GM19043 (cell line): ENCODE data around the gene TNF.
A peak's percentile ranks its signal among the peaks of the same experiment; 100 is the strongest.
"Not testable (repeated sequence)": the region's sequence is repeated elsewhere in the genome, so short reads cannot be mapped to it uniquely, and the experiment has no call there.

ENCODE experiments used
- ATAC-seq: cut with Tn5 transposase; IDR thresholded peaks from one replicate; pipeline ENCODE4 v1.9.1; 2021; ENCODE audit warnings: low read depth; ENCODE audit not compliant: unreplicated experiment

The TNF gene

DNA sequence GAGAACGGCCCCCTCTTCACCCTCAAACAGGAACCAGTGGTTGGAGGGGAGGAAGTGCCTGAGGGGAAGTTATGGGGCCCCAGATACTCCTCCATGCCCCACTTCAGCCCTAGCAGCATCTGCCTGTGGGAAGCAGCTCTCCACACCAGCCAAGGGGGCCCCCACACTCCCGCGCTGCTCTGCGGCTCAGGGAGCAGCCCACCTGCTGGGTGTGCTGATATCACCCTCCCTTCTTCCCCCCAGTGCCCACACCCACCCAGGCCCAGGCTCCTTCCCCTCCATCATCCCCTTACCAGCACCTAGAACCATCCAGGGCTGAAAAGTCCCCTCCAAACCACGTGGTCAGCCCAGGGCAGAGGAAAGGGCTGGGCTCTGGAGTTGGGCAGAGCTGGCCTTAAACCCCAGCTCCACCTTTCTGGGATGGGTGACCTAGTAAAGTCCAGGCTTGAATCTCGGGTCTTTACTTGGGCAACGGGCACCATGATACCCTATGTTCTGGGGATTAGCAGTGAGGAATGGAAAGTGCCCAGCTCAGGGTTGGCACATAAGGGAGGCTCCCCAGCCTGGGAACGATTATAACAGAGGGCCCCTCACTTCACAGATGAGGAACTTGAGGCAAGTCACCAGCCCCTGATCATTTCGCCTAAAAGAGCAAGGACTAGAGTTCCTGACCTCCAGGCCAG, 11.4 kb downstream of the TNF start:
- no peak for ATAC-seq

DNA sequence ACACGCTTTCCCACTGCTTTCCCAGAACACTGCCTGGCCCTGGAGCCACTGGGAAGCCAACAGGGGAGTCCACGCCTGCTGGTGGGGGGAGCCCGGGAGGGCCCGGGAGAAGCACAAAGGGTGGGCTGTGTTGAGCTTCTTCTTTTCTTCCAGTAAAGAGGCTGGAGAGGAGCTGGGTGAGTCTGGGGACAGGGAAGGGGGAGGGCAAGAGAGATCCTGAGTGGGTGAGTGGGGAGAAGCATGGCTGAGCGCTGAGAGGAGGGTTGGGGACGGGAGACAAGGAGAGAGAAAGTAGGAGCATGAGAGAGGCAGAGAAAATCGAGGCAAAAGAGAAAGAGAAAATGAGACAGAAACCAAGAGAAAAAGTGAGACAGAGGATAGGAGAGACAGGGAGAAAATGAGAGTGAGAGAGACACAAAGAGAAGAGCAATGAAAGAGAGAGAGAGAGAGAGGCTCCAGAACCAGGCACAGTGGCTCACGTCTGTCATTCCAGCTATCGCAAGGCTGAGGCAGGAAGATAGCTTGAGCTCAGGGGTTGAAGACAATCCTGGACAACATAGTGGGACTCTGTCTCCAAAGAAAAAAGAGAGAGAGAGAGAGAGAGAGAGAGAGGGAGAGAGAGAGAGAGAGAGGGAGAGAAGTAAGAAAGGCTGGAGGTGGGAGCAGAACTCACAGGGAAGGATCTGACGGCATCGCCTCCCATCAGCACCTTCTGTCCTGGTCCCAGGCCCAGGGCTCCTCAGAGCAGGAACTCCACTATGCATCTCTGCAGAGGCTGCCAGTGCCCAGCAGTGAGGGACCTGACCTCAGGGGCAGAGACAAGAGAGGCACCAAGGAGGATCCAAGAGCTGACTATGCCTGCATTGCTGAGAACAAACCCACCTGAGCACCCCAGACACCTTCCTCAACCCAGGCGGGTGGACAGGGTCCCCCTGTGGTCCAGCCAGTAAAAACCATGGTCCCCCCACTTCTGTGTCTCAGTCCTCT, 12.7 kb downstream of the TNF start:
- no peak for ATAC-seq

DNA sequence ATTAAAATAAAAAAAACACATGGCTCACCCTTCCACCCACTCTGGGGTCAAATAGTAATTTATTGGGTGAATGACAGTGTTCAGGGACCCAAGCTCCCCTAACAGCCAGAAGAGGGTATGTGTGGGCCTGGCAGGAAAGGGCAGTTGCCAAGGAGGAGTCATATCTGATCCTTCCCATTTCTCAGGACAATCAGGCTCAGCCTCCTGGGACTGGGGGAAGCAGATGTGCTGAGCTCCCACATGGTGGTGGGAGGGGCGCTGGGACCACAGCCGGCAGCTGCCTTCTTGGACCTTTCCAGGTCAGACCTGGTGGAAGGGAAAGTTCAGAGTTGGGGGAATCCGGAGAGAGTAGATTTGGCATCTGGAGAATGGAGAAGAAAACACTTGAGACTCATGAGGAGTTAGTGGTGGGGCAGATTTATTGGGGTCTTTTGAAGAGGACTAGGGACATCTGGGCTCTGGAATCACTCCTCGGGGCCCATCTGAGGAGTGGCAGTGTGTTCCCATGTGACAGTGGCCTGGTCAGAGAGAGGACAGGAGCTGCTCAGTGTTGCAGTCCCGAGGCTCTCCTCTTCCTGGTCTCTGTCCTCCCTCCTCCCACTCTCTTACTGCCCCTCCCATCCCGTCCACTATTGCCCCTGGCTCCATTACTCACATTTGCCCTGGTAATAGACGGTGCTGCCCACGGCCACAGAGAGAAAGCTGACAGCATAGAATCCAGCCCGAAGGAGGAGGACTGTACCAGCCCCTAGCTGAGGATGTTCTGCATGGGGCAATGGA, 13.7 kb downstream of the TNF start:
- ATAC-seq = no peak

DNA sequence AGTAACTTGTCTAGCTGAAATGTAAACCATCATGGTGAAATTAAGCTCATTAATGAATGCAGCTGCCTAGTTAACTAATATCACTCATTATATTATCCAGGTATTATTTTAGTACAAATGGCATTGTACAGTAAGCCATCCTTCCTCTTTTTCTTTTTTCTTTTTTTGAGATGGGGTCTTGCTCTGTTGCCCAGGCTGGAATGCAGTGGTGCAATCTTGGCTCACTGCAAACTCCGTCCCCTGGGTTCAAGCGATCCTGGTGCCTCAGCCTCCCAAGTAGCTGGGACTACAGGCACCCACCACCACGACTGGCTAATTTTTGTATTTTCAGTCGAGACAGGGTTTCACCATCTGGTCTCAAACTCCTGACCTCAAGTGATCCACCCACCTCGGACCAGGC, 15.3 kb downstream of the TNF start:
- not testable (repeated sequence) for ATAC-seq

- ATAC-seq = peak; percentile 28
Measured at GRCh38 chr6:31592396-31592771, 17.0 kb downstream of the TNF start.

DNA sequence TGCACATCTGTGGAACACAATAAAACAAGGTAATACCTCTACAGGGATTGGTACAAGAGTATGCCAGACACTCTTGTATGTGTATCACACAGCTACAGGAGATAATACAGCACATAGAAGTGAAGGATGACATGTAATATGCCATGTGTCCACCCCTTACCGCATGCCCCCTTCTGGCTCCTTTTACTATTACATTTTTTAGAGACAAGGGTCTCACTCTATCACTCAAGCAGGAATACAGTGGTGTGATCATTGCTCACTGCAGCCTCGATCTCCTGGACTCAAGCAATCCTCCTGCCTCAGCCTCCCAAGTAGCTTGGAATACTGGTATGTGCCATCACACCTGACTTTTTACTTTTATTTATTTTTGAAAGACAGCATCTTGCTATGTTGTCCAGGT, 21.6 kb downstream of the TNF start:
- ATAC-seq = no peak

GRCh38 chr6:31607317-31607716, 32.0 kb downstream of the TNF start:
- ATAC-seq = no peak

- no peak for ATAC-seq
Measured at GRCh38 chr6:31609519-31610406, 34.4 kb downstream of the TNF start.

DNA sequence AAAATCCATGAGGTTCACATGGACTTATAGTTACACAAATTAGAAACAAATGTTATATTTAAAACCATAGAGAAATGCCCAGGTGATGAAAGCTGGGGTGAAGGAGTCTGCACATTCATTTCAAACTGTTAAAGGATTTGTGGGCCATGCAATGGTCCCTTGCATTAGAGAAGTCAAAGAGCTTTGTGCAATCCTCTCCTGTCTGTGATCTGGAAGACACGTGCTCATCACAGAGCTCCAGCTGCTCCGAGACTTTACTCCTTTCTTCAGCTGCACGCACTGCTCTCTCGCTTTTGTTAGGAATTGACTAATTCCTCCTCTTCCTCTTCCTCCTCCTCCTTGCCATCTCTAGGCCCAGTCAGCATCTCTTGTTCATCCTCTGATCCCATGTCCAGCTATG, 35.6 kb downstream of the TNF start:
- ATAC-seq = no peak

GRCh38 chr6:31614075-31614619, 38.8 kb downstream of the TNF start:
- ATAC-seq = no peak

DNA sequence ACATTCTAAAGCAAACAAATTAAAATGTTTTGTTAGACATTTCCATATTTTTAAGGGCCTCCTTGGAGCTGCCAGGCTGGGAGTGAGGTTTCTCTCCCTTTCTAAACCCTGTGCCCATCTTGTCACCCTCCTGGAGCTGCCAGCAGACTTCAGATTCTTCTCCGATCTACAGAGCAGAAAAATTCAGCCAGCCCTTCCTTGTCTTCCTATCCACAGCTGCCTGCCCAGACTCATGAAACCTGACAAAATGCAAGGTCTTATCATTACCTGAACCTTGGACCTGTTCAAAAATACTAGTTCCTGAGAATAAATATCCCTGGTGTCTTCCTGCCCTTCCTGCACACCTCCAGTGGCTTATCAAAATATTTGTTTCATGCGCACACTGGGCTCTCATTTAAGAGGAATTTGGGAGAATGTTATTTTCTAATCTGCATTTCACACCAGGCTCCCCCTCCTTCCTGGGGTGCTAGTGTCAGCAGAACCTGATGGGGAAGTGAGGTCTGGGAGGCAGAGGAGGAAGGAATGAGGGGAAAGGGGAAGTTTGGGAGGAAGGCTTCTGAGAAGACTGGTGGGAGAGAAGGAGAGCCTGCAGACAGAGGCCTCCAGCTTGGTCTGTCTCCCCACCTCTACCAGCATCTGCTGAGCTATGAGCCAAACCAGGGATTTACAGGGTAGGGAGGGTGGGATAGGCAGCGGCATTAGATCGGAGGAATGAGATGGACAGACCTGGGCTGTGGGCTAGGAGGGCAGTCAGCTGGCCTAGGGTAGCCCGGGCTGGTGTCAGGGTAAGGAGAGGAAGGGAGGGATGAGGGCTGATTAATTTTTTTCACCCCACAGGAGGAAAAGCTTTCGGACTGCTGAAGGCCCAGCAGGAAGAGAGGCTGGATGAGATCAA, 39.6 kb downstream of the TNF start, which contains the start of gene AIF1:
Gene AIF1, plus strand, starts transcription at position 551 of the 895 bp plus-strand sequence. Its CDS starts 96 bp downstream, at position 647.
- no peak for ATAC-seq

- ATAC-seq = no peak
Measured at GRCh38 chr6:31615748-31616147, 40.4 kb downstream of the TNF start.

DNA sequence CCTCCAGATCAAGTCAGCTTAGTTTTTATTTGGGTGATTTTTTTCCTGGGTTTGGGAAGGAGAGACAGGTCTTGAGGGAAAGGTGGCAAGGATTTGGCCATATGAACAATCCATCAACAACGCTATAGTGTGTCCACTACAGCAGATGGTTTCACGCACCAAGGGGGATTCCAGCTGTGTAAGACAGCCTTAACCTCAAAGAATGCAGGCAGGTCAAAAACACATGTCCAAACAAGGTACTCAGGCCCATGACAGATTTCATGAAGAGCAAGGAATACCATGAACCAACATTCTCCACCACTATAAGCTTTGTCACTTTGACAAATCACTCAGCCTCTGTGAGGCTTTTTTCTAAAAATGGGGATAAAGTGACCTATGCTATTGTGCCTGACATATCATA, 41.6 kb downstream of the TNF start:
- no peak for ATAC-seq

- ATAC-seq = peak; percentile 76
Measured at GRCh38 chr6:31619805-31620585, 44.6 kb downstream of the TNF start.

DNA sequence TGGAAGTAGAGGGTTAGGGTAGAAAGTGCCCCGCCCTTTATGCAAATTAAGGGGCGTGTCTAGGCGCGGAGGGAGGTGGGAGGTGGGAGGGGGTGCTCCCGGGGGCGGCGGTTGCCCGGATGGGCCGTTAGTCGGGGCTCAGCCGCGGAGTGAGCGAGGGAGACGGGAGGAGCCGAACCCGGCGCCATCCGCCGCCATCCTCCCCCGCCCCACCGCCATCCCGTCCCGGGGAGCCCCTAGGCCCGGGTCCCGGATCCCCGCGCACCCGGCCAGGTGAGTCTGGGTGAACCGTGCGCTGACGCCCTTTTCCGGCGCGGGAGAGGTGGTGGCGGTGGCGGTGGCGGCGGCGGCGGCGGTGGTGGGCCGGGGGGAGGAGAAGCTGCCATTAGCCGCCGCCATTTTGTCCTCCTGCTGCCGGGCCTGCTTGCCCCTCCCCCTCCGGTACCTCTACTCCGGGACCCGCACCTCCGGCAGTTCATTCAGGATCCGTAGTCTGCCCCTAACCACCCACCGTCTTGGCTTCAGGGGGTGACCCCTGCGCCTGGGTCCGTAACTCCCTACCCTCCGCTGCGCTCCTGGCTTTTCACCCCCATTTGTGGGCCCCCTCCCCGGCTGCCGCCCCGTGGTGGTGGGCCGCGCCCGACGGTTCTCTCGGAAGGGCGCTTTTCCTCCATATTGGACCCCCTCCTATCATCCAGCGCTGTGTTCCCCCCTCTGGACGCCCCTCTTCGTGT, 45.4 kb downstream of the TNF start, which contains the start of gene PRRC2A:
Gene PRRC2A, plus strand, starts transcription at position 130 of the 734 bp plus-strand sequence. CDS start 2,075 bp downstream, outside the sequence.
- ATAC-seq = peak; percentile 3

- ATAC-seq = no peak
Measured at GRCh38 chr6:31621320-31621939, 46.1 kb downstream of the TNF start.

DNA sequence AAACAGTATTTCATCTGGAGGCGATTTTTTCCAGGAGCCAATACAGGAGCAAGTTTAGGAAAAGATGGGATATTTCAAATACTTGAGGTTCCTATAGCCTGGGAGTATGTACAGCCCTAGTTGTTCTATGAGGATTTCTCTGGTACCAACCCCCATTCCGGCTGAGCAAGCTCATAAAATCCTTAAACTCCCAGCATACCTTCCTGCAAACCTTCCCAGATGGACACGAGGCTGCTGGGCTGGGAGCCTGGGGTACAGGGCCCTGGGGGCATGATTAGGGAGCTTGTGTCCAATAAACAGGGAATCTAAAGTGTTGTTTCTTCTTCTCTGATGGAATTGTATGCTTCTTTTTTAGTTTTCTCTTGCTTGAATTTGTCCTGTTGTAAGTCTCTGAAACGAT, 46.6 kb downstream of the TNF start:
- no peak for ATAC-seq
